ENCODE measurements around the gene RPL7L1. TPM values are rescaled to one million over a fixed set of nuclear protein-coding genes. Genes with fewer than 3 reads are reported as not detected.
A peak's percentile ranks its signal among the peaks of the same experiment; 100 is the strongest.

The RPL7L1 gene
- total RNA-seq, 1 donor from 2014 or later = 80.2 TPM

DNA sequence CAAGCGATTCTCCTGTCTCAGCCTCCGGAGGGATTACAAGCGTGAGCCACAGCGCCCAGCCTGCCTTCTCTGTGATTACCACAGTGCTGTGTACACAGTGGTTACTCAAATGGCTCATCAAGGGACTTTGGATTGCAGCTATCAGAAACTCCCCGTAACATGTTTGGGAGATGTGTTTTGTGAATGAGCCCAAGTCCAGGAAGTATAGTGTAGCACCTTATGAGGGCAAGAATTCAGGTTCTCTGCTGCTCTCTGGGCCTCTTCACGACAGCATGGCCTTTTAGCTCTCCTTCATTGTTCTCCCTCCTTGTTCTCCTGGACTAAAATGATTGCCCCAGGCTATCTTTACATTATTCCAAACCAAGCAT, 34.1 kb upstream of the RPL7L1 start:
- peak overlapping the region; percentile 70 for H3K27ac Mint-ChIP-seq (ENCODE audit: unreplicated experiment)
- H3K4me3 Mint-ChIP-seq (ENCODE audit: unreplicated experiment) = no peak overlapping the region
- TF ChIP-seq, protein P1, sequence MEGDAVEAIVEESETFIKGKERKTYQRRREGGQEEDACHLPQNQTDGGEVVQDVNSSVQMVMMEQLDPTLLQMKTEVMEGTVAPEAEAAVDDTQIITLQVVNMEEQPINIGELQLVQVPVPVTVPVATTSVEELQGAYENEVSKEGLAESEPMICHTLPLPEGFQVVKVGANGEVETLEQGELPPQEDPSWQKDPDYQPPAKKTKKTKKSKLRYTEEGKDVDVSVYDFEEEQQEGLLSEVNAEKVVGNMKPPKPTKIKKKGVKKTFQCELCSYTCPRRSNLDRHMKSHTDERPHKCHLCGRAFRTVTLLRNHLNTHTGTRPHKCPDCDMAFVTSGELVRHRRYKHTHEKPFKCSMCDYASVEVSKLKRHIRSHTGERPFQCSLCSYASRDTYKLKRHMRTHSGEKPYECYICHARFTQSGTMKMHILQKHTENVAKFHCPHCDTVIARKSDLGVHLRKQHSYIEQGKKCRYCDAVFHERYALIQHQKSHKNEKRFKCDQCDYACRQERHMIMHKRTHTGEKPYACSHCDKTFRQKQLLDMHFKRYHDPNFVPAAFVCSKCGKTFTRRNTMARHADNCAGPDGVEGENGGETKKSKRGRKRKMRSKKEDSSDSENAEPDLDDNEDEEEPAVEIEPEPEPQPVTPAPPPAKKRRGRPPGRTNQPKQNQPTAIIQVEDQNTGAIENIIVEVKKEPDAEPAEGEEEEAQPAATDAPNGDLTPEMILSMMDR (IDR thresholded peaks at IDR 0.05; ENCODE audit: partially characterized antibody, unreplicated experiment) = no peak
- H3K4me1 Mint-ChIP-seq (ENCODE audit: low read depth, unreplicated experiment) = peaks cover 17% of the 10 kb centered on the region
- no peak for DNase-seq
- peaks cover 3% of the 10 kb centered on the region for H3K9me3 Mint-ChIP-seq (ENCODE audit: unreplicated experiment)
- peaks cover 6% of the 10 kb centered on the region for H3K27me3 Mint-ChIP-seq (ENCODE audit: unreplicated experiment)
- H3K36me3 Mint-ChIP-seq (ENCODE audit: unreplicated experiment) = no peaks in the 10 kb centered on the region

DNA sequence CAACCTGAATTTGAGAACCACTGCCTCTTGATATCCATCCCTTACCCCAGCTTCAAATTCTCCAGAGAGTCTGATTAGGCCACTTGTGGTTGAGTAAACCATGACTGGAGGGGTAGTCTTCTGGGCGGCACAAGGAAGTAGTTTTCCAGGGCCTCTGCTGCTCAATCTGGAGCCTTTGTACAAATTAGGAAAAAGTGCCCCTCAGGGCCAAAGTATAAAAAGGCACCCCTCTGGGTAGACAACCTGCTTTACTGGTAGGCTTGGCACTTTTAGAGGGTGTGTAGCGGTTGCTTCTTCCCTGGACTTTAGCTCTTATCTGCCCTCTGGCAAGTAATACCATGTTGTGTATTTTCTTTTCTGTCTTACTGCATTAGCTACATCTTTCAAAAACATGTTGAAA, 32.9 kb upstream of the RPL7L1 start:
- H3K27me3 Mint-ChIP-seq (ENCODE audit: unreplicated experiment) = peaks cover 6% of the 10 kb centered on the region
- no peak for DNase-seq

DNA sequence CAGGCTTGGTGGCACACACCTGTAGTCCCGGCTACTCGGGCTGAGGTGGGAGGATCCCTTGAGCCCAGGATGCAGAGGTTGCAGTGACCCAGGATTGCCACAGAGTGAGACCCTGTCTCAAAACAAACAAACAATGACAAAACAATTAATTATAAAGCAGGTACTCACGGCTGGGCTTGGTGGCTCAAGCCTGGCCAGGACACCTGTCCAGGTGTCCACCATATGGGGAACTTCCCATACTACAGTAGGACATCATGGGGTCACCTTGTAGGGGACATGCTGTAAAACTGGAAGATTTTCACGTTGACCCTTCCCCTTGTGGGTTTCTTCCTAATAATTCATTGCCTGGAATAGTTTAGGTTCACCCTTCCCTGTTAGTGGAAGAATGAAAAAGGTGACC, 30.7 kb upstream of the RPL7L1 start:
- TF ChIP-seq, protein P1 (IDR thresholded peaks at IDR 0.05; ENCODE audit: partially characterized antibody, unreplicated experiment) = no peak
- H3K27me3 Mint-ChIP-seq (ENCODE audit: unreplicated experiment) = peaks cover 2% of the 10 kb centered on the region
- H3K4me1 Mint-ChIP-seq (ENCODE audit: low read depth, unreplicated experiment) = peaks cover 4% of the 10 kb centered on the region
- H3K9me3 Mint-ChIP-seq (ENCODE audit: unreplicated experiment) = peaks cover 3% of the 10 kb centered on the region
- no peak overlapping the region for H3K27ac Mint-ChIP-seq (ENCODE audit: unreplicated experiment)
- no peak for DNase-seq
- no peak overlapping the region for H3K4me3 Mint-ChIP-seq (ENCODE audit: unreplicated experiment)
- H3K36me3 Mint-ChIP-seq (ENCODE audit: unreplicated experiment) = no peaks in the 10 kb centered on the region

More for the DNA sequence above, 32.9 kb upstream of the RPL7L1 start:
- Mint-ChIP-seq H3K9me3 (ENCODE audit: unreplicated experiment) (peaks cover 3% of the 10 kb centered on the region), H3K36me3 (ENCODE audit: unreplicated experiment) (no peaks in the 10 kb centered on the region), H3K4me1 (ENCODE audit: low read depth, unreplicated experiment) (peaks cover 15% of the 10 kb centered on the region), H3K27ac (ENCODE audit: unreplicated experiment) (no peak overlapping the region), H3K4me3 (ENCODE audit: unreplicated experiment) (no peak overlapping the region)
- TF ChIP-seq, protein P1 (IDR thresholded peaks at IDR 0.05; ENCODE audit: partially characterized antibody, unreplicated experiment) = no peak

DNA sequence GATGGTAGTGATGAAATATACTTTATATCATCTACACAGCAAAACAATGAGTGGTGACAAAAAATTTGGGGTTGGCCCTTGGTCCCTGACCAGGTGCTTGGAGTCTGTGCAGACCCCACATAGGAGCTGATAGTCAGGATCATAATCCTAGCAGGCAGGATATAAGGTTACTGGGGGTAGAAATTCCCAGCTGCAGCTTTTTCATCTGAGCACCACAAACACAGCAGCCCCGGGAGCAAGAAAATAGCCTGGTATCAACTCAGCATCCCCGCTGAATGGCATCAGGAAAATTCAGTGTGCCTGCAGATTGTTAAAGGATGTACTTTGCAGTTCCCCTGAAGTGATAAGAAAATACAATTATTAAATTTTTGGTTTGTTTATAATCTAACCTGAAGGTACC, 27.8 kb upstream of the RPL7L1 start:
- H3K36me3 Mint-ChIP-seq (ENCODE audit: unreplicated experiment) = no peaks in the 10 kb centered on the region
- no peaks in the 10 kb centered on the region for H3K27me3 Mint-ChIP-seq (ENCODE audit: unreplicated experiment)
- no peaks in the 10 kb centered on the region for H3K9me3 Mint-ChIP-seq (ENCODE audit: unreplicated experiment)
- no peaks in the 10 kb centered on the region for H3K4me1 Mint-ChIP-seq (ENCODE audit: low read depth, unreplicated experiment)
- TF ChIP-seq, protein P1 (IDR thresholded peaks at IDR 0.05; ENCODE audit: partially characterized antibody, unreplicated experiment) = no peak
- H3K4me3 Mint-ChIP-seq (ENCODE audit: unreplicated experiment) = no peak overlapping the region
- no peak for DNase-seq
- H3K27ac Mint-ChIP-seq (ENCODE audit: unreplicated experiment) = no peak overlapping the region

DNA sequence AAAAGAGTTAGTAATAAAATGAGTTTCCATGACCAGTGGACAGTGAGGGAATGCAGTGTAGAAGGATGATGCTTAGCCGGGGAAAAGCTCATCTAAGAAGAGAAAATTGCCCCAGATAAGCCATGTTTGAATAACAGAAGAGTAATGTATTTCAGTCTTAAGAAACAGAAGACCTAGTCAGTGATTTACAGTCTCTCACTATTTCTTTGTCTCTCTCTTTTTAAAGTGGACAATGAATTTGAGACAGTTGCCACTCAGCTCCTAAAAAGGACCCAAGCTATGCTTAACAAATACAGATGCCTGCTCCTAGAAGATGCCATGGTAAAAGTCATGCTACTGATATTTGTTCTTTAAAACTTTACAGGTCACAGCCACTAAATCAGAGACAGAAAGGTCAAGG, 19.4 kb upstream of the RPL7L1 start:
- H3K4me1 Mint-ChIP-seq (ENCODE audit: low read depth, unreplicated experiment) = no peaks in the 10 kb centered on the region
- H3K4me3 Mint-ChIP-seq (ENCODE audit: unreplicated experiment) = no peak overlapping the region
- H3K27me3 Mint-ChIP-seq (ENCODE audit: unreplicated experiment) = peaks cover 2% of the 10 kb centered on the region
- H3K9me3 Mint-ChIP-seq (ENCODE audit: unreplicated experiment) = peaks cover 3% of the 10 kb centered on the region
- TF ChIP-seq, protein P1 (IDR thresholded peaks at IDR 0.05; ENCODE audit: partially characterized antibody, unreplicated experiment) = no peak
- H3K27ac Mint-ChIP-seq (ENCODE audit: unreplicated experiment) = no peak overlapping the region
- no peaks in the 10 kb centered on the region for H3K36me3 Mint-ChIP-seq (ENCODE audit: unreplicated experiment)
- DNase-seq = no peak

All from glutamatergic neuron (in vitro differentiated cells).